ENCODE results near the gene CTIF.
A peak's percentile ranks its signal among the peaks of the same experiment; 100 is the strongest.
"Not testable (repeated sequence)": the region's sequence is repeated elsewhere in the genome, so short reads cannot be mapped to it uniquely, and the experiment has no call there.

Gene CTIF

GRCh38 chr18:48642503-48642902 is 103.7 kb downstream of the CTIF start:
- no peak for DNase-seq (ENCODE audit: low spot score)

DNA sequence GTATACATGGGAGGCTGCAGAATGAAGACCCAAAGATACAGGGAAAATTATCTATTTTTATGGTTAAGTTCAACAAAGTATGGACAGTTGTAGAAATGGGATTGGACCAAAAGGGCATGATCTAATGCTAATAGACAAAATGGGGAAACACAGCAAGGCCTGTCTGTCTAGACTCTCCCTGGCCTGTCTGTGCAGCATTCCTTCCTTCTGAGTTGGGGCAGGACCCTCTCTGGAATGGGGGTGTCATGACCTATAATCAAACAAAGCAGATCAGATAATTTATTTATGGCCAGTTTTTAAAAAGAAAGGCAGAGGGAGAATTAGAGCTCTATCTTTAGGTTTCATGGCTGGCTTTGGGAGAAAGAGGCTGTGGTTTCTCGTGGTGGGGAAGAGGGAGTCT is 104.4 kb downstream of the CTIF start:
- no peak for DNase-seq (ENCODE audit: low spot score)

- DNase-seq (ENCODE audit: low spot score) = no peak
These were observed 105.2 kb downstream of the CTIF start for GRCh38 chr18:48644029-48644428.

DNA sequence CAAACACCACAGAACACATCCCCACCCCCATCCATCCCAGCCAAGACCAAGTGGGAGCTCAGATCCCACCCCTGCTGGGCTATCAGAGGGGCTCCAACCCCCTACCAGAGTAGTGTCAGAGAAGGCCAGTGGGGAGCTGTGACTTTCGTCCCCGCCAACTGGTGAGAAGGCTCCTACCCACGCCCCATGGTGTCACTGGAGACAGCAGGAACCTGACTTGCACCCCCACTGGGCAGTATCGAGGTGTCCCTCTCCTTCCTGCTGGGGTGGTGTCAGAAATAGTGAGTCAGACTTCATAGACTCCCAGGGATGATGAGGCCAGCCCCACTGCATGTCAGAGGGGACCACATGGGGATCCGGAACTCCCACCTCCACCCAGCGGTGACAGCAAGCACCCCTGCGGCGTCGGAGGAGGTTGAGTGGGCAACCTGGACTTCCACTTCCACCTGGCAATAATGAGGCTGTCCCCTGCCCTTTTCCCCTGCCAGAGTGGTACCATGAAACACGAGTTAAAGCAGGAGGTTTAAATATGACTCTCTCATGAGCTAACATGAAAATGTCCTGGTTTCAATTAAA is 106.7 kb downstream of the CTIF start:
- DNase-seq (ENCODE audit: low spot score) = no peak

DNA sequence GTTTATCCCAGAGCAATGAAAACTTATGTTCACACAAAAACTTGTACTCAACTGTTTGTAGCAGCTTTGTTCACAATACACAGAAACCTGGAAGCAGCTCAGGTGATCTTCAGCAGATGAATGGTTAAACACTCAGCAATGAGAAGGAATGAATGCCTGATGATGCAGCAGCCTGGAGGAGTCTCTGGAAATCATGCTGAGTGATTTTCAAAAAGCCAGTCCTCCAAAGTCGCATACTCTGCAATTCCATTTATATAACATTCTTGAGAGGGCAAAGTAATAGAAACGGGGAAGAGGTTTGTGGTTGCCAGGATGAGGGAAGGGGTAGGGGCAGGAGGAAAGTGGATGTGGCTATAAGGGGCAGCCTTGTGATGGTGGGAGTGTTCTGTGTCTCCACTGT is 108.1 kb downstream of the CTIF start:
- no peak for DNase-seq (ENCODE audit: low spot score)

GRCh38 chr18:48649231-48649630 is 110.4 kb downstream of the CTIF start:
- DNase-seq (ENCODE audit: low spot score) = no peak

- DNase-seq (ENCODE audit: low spot score) = not testable (repeated sequence)
These were observed 115.8 kb downstream of the CTIF start for GRCh38 chr18:48654591-48654990.

DNA sequence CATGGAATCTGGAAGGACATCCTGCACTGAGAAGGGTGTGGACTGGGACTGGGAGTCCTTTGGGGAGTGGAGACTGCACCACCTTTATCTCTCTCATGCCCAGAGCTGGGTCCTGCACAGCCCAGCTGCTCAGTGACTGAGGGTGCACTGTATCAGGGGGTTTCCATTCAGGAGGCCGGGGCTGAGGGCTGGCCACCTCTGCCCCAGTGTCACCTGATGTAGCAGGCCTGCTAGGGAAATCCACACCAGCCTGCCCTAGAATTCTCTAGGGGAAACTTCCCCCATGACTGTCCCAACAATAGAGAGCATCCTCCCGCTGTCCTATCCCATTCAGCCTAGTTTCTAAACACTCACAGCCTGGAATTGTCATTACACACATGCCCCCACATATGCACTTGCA is 116.7 kb downstream of the CTIF start:
- no peak for DNase-seq (ENCODE audit: low spot score)

- DNase-seq (ENCODE audit: low spot score) = no peak
These were observed 117.3 kb downstream of the CTIF start for GRCh38 chr18:48656176-48656575.

GRCh38 chr18:48656582-48656981 is 117.8 kb downstream of the CTIF start:
- no peak for DNase-seq (ENCODE audit: low spot score)

- no peak for DNase-seq (ENCODE audit: low spot score)
These were observed 118.8 kb downstream of the CTIF start for GRCh38 chr18:48657447-48658120.

DNA sequence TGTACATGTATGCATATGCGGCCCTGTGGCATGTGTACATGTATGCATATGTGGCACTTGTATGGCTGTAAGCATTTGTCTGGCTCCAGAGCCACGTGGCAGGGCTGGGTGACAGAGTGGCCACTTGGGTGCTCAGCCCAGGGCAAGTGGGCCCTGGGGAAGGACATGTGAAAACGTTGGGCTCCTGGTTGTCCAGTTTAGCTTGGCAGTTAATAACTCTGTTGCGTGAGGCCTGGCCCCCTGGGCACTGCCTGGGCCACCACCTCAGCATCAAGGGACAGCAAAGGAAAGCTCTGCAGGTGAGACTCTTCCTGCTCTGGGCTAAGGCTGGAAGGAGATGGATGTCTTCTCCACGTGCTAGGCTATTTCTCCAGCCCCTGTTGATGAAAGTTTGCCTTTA is 119.9 kb downstream of the CTIF start:
- no peak for DNase-seq (ENCODE audit: low spot score)

- DNase-seq (ENCODE audit: low spot score) = no peak
These were observed 120.6 kb downstream of the CTIF start for GRCh38 chr18:48659188-48660009.

DNA sequence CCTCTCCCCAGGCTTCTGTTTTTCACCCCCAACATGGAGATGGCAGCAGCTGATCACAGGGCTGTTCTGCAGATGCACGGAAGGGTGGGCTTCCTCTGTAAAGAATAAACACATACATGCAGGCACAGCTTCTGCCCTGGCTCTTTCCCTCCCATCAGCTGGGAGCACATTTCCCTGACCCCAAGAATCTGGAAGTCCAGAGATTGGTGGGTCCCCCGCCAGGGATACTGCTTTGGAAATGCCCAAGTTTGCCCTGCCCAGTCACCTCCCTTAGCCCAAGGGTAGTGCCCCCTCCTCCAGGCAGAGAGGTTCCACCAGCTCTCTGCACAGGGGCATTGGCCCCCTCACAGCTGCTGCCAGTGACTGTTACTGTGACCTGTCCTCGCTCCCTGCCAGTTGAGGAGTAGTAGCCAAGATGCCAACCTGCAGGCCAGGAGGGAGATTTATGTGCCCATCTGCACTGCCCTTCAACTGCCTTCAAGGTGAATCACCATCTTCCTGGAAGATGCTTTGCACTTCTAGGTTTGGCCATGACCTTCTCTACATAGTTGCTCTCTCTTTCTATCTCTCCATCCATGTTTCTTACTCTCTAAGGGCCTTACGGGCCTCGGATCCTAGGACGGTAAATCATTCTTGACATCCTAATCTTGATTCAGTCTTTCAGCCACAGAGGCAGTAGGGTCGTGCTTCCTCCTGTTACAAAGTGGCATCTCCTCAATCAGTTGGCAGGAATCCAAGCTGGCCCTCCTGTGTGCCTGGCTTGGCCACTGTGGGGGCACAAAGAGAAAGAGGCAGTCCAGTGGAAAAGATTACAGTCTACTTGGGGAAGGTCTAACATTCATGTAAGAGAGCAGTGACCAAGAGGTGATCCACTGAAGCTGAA is 121.8 kb downstream of the CTIF start:
- no peak for DNase-seq (ENCODE audit: low spot score)

- DNase-seq (ENCODE audit: low spot score) = no peak
These were observed 122.6 kb downstream of the CTIF start for GRCh38 chr18:48661421-48661820.

DNA sequence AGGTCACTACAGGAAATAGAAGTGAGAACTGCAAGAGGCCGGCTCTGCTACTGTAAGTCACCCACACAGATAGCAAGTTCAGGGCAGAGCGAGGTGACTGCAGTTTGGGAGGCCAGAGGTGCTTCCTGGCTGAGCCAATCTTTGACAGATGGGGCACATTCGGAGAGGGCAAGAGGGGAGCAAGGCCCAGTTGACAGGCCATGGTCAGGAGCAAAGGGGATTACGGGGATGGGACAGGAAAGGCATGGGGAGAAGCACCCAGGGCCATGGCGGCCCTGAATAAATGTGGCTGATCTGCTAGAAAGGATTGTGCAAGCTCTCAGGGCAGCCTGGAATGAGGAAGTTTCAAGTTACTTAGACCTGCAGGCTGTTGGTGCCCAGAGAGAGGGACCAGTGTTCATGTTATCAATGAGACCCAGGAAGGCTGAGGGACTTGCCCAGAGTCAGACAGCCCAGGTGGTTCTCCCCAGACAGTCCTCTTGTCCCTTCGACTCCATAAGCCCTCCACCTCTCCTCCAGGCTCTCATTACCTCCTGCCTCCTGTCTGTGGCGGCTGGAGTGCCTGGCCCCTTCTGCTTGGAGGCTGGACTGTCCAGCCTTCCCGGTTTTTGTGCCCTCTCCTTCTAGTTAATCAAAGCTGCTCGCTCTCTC is 123.3 kb downstream of the CTIF start:
- DNase-seq (ENCODE audit: low spot score) = no peak

- no peak for DNase-seq (ENCODE audit: low spot score)
These were observed 124.5 kb downstream of the CTIF start for GRCh38 chr18:48663096-48663930.

DNA sequence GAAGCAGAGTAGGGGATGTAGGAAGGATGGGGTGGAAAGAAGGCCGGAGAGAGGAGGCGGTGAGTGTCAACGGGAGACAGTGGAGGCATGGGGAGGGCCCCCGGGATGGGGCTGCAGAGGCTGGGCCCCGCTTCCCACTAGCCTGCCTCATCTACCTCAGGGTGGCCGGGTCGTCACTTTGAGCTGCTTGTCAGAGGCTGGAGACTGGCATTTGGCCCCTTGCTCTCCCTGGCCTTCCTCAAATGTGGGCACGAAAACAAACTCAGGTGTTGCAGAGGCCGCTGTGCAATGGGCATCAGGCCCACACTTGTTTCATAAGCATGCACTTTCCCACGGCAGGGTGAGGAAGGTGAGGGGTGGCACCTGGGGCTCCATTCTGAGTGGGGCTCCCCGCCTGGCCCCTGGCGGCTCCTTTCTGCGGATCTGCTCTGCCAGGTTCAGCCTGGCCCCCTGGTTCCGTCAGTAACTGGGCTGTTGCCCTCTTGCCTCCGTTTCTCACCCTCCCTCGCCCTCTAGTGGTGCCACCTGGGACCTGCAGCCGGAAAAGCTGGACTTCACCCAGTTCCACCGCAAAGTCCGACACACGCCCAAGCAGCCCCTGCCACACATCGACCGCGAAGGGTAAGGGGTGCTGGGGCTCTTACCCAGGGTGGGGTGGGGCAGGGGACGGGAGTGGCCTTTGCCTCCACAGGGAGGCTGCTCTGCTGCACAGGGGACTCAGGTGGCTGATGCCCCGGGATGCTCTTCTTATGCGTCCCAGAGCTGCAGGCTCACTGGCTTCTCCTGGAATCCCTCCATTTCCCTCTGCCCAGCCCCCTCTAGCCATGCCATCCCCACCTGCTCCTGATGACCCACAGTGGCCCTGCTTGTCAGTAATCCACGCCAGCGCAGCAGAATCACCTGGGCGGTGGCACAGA is 125.4 kb downstream of the CTIF start:
- peak; percentile 60 for DNase-seq (ENCODE audit: low spot score)

- DNase-seq (ENCODE audit: low spot score) = no peak
These were observed 126.8 kb downstream of the CTIF start for GRCh38 chr18:48665654-48666053.

GRCh38 chr18:48666613-48667012 is 127.8 kb downstream of the CTIF start:
- no peak for DNase-seq (ENCODE audit: low spot score)

Data from hematopoietic multipotent progenitor cell treated with erythropoietin and hydrocortisone succinate and interleukin-3 and kit ligand, for 15 days (in vitro differentiated cells).